ENCODE results near the gene GUCY1B1.
A peak's percentile ranks its signal among the peaks of the same experiment; 100 is the strongest.

GUCY1B1 gene

GRCh38 chr4:155758481-155759371 lies at the start of gene GUCY1B1:
GUCY1B1 (plus strand) TSS chr4:155759021; CDS start chr4:155759141, 120 bp downstream.
- peak; percentile 97 for DNase-seq

- DNase-seq, result no peak
Observed at GRCh38 chr4:155709918-155710317, 48.9 kb upstream of the GUCY1B1 start.

- DNase-seq, result no peak
Observed at GRCh38 chr4:155711556-155711955, 47.3 kb upstream of the GUCY1B1 start.

GRCh38 chr4:155712846-155713245 lies 46.0 kb upstream of the GUCY1B1 start:
- DNase-seq, result no peak

GRCh38 chr4:155713911-155714310 lies 44.9 kb upstream of the GUCY1B1 start:
- no peak for DNase-seq

- DNase-seq, result no peak
Observed at GRCh38 chr4:155722336-155722735, 36.5 kb upstream of the GUCY1B1 start.

GRCh38 chr4:155722816-155723499 lies 35.9 kb upstream of the GUCY1B1 start:
- no peak for DNase-seq

GRCh38 chr4:155724731-155725130 lies 34.1 kb upstream of the GUCY1B1 start:
- DNase-seq, result no peak

- no peak for DNase-seq
Observed at GRCh38 chr4:155734065-155734464, 24.8 kb upstream of the GUCY1B1 start.

- no peak for DNase-seq
Observed at GRCh38 chr4:155734951-155735350, 23.9 kb upstream of the GUCY1B1 start.

- no peak for DNase-seq
Observed at GRCh38 chr4:155735496-155735895, 23.3 kb upstream of the GUCY1B1 start.

- no peak for DNase-seq
Observed at GRCh38 chr4:155738548-155738947, 20.3 kb upstream of the GUCY1B1 start.

- DNase-seq, result no peak
Observed at GRCh38 chr4:155741546-155741945, 17.3 kb upstream of the GUCY1B1 start.

GRCh38 chr4:155742310-155743015 lies 16.4 kb upstream of the GUCY1B1 start:
- no peak for DNase-seq

- no peak for DNase-seq
Observed at GRCh38 chr4:155745984-155746383, 12.8 kb upstream of the GUCY1B1 start.

- no peak for DNase-seq
Observed at GRCh38 chr4:155748039-155748438, 10.8 kb upstream of the GUCY1B1 start.

- no peak for DNase-seq
Observed at GRCh38 chr4:155749041-155749440, 9.8 kb upstream of the GUCY1B1 start.

- DNase-seq, result no peak
Observed at GRCh38 chr4:155751569-155751968, 7.3 kb upstream of the GUCY1B1 start.

- no peak for DNase-seq
Observed at GRCh38 chr4:155757745-155758265, 1.0 kb upstream of the GUCY1B1 start.

- DNase-seq, result peak; percentile 73
Observed at GRCh38 chr4:155759372-155760252, 791 bp downstream of the GUCY1B1 start.

GRCh38 chr4:155761047-155761446 lies 2.2 kb downstream of the GUCY1B1 start:
- no peak for DNase-seq

GRCh38 chr4:155761916-155762315 lies 3.1 kb downstream of the GUCY1B1 start:
- DNase-seq, result no peak

Data from islet precursor cell (in vitro differentiated cells).